GM12878 (cell line): ENCODE data around the gene HTRA3. TPM values are rescaled to one million over a fixed set of nuclear protein-coding genes. Genes with fewer than 3 reads are reported as not detected.

Experiments
- ATAC-seq: fragments of 200-7000 bp; cut with Tn5 transposase; 3 replicates; pipeline ENCODE4 v1.9.1; 2020; ENCODE audit warnings: mild to moderate bottlenecking, moderate library complexity
- BruUV-seq: library from RNA; stranded (reverse); fragments of 400-500 nt; replicated peaks from 2 replicates; lab custom pipeline; 2021; lab: Mats Ljungman, UMichigan
- CTCF ChIA-PET: fragments of 300-600 bp; sonication (Branson Sonifier 250); formaldehyde crosslinking; extraction: SDS; loops from one replicate; lab custom pipeline; 2021; ENCODE audit warnings: inconsistent platforms; lab: Yijun Ruan, JAX
- POLR2A ChIA-PET: fragments of 350-600 bp; formaldehyde crosslinking; extraction: SDS; loops from one replicate; lab custom pipeline; 2021; ENCODE audit warnings: inconsistent platforms; lab: Charles Lee
- RAD21 ChIA-PET: fragments of 300-600 bp; sonication (Branson Sonifier 250); formaldehyde crosslinking; loops from one replicate; lab custom pipeline; 2023; ENCODE audit warnings: antibody characterized with exemption; ENCODE audit not compliant: unreplicated experiment; lab: Charles Lee
- SMC1A ChIA-PET: fragments of 300-600 bp; sonication (Branson Sonifier 250); formaldehyde crosslinking; loops from one replicate; lab custom pipeline; 2023; ENCODE audit not compliant: unreplicated experiment, uncharacterized antibody; lab: Charles Lee
- DNase-seq: peaks from one replicate; pipeline ENCODE4 v3.0.0-alpha.2; 2011; ENCODE audit warnings: low read depth, low spot score
- FAIRE-seq: peaks from 3 replicates; lab custom pipeline; 2011; peaks lifted over from hg19 to GRCh38; lab: Jason Lieb, UNC
- H2AFZ ChIP-seq: 2 replicates; pipeline ENCODE4 v1.6.0; 2011; ENCODE audit warnings: low read depth, low read length, control low read depth; ENCODE audit not compliant: control insufficient read depth
- H3K27ac ChIP-seq: 2 replicates; pipeline ENCODE4 v1.5.1; 2011; ENCODE audit warnings: control low read depth; ENCODE audit not compliant: control insufficient read depth, insufficient read depth
- H3K27me3 ChIP-seq, 2 experiments: replicated peaks in 1 of 2; 2 replicates each; pipeline versions ENCODE4 v1.6.0 to v1.6.1; 2011; ENCODE audit warnings: low read length in 1 of 2; ENCODE audit not compliant: control insufficient read depth in 2 of 2, insufficient read depth in 2 of 2
- H3K36me3 ChIP-seq, 2 experiments: 2 replicates each; pipeline ENCODE4 v1.5.1; 2011; ENCODE audit warnings: low read length in 1 of 2; ENCODE audit not compliant: control insufficient read depth in 2 of 2, insufficient read depth in 2 of 2
- H3K4me1 ChIP-seq: 2 replicates; pipeline ENCODE4 v1.6.1; 2011; ENCODE audit warnings: mild to moderate bottlenecking, low read length, moderate library complexity, mixed read lengths; ENCODE audit not compliant: control insufficient read depth, insufficient read depth
- H3K4me2 ChIP-seq: 2 replicates; pipeline ENCODE4 v1.6.0; 2011; ENCODE audit warnings: control low read depth; ENCODE audit not compliant: control insufficient read depth, insufficient read depth
- H3K4me3 ChIP-seq: fragments of 200-600 bp; sonication (generic); 2 replicates; pipeline ENCODE4 v1.5.1; 2016
- H3K79me2 ChIP-seq: 2 replicates; pipeline ENCODE4 v1.6.0; 2011; ENCODE audit warnings: low read length; ENCODE audit not compliant: control insufficient read depth, insufficient read depth
- H3K9ac ChIP-seq: 2 replicates; pipeline ENCODE4 v1.8.0; 2011; ENCODE audit warnings: low read length, control low read depth, mixed read lengths; ENCODE audit not compliant: control insufficient read depth, insufficient read depth
- H3K9me3 ChIP-seq: replicated peaks from 3 replicates; pipeline ENCODE4 v1.5.1; 2011; ENCODE audit warnings: mild to moderate bottlenecking, low read length; ENCODE audit not compliant: control insufficient read depth, insufficient read depth
- H4K20me1 ChIP-seq: 2 replicates; pipeline ENCODE4 v1.6.0; 2011; ENCODE audit not compliant: control insufficient read depth, insufficient read depth
- BMI1 ChIP-seq: fragments of 450-650 bp; IDR thresholded peaks from 2 replicates; pipeline ENCODE4 v1.6.1; 2016; ENCODE audit warnings: mild to moderate bottlenecking, moderate library complexity, borderline replicate concordance
- NFYB ChIP-seq: IDR thresholded peaks from 2 replicates; pipeline ENCODE4 v1.6.1; 2011; ENCODE audit warnings: low read depth, mild to moderate bottlenecking, low read length, improper control_type of control experiment, moderate library complexity; ENCODE audit not compliant: insufficient read depth
- RAD51 ChIP-seq: fragments of 450-650 bp; IDR thresholded peaks from 2 replicates; pipeline ENCODE4 v1.6.1; 2016; ENCODE audit warnings: moderate library complexity, mild to moderate bottlenecking, inconsistent platforms
- RCOR1 ChIP-seq: conservative IDR thresholded peaks from 2 replicates; pipeline ENCODE4 v1.6.1; 2012; ENCODE audit warnings: low read depth, low read length, improper control_type of control experiment
- SREBF2 ChIP-seq: IDR thresholded peaks from 2 replicates; pipeline ENCODE4 v1.6.1; 2012; ENCODE audit warnings: mild to moderate bottlenecking, low read length
- SUPT20H ChIP-seq: IDR thresholded peaks from 2 replicates; pipeline ENCODE4 v1.6.1; 2011; ENCODE audit warnings: low read depth, mild to moderate bottlenecking, low read length, moderate library complexity, borderline replicate concordance; ENCODE audit not compliant: control insufficient read depth
- WRNIP1 ChIP-seq: IDR thresholded peaks from 2 replicates; pipeline ENCODE4 v1.6.1; 2011; ENCODE audit warnings: low read depth, low read length, improper control_type of control experiment, borderline replicate concordance
- ZBED1 ChIP-seq: IDR thresholded peaks from 2 replicates; pipeline ENCODE4 v1.6.1; 2016; ENCODE audit warnings: borderline replicate concordance
- ZNF217 ChIP-seq: fragments of 450-650 bp; IDR thresholded peaks from 2 replicates; pipeline ENCODE4 v1.6.1; 2017; ENCODE audit warnings: antibody characterized with exemption, mild to moderate bottlenecking
- whole genome bisulfite sequencing: methylation state at CpG from one replicate; pipeline ENCODE4 v1.1.6; 2016; ENCODE audit warnings: low lambda C conversion rate; ENCODE audit not compliant: insufficient replicate concordance, insufficient coverage; ENCODE audit errors: missing lambda C conversion rate; 5-methylcytosine and 5-hydroxymethylcytosine counted together
- in situ Hi-C: fragments of 300-500 bp; cut with MboI; formaldehyde crosslinking; loops from 9 replicates; pipeline ENCODE4 v1.14.3; 2018; ENCODE audit warnings: mixed read lengths
- intact Hi-C: fragments of 100-400 bp; cut with micrococcal nuclease; formaldehyde crosslinking; loops from one replicate; pipeline ENCODE4 v1.14.2; 2022; ENCODE audit not compliant: unreplicated experiment
- polyA plus RNA-seq, 11 experiments: library from polyadenylated mRNA; depleted of rRNA in 4 of 11; unstranded in 6 of 11; stranded (reverse) in 5 of 11; fragments of >200 nt; fragmentation: Nextera tagmentation in 4 of 11; fragmentation: Illumina TruSeq in 1 of 11; extraction: Ambion mirVana in 4 of 11; extraction: Trizol in 1 of 11; gene quantifications; 1 replicate in 1 of 11; 2 replicates in 10 of 11; pipeline versions ENCODE4 v1.2.1 to v1.2.3, GENCODE V29; 2011 to 2016; ENCODE audit warnings: inconsistent platforms in 2 of 11, missing spikeins in 2 of 11, low read depth in 1 of 11
- total RNA-seq, 4 experiments: library from RNA; depleted of rRNA in 3 of 4; stranded (reverse); fragments of >200 nt in 3 of 4; fragmentation: Illumina TruSeq in 1 of 4; extraction: Trizol in 1 of 4; gene quantifications; 2 replicates each; pipeline versions ENCODE4 v1.2.1 to v1.2.3, GENCODE V29; 2013 to 2021
- TF ChIP-seq, protein P1 (sequence below): fragments of 450-650 bp; IDR thresholded peaks from 2 replicates; pipeline ENCODE4 v1.6.1; 2017; ENCODE audit warnings: borderline replicate concordance
- TF ChIP-seq, protein P2 (sequence below): IDR thresholded peaks from 2 replicates; pipeline ENCODE4 v1.6.1; 2012; ENCODE audit warnings: low read length, inconsistent platforms

The HTRA3 gene
- total and polyA plus RNA-seq, 10 of the 15 experiments (the other 5 are each of a cell fraction or from before 2014, with no cell fraction given) = 0.04 to 1.2 (median 0.08) TPM; not detected in 7

DNA sequence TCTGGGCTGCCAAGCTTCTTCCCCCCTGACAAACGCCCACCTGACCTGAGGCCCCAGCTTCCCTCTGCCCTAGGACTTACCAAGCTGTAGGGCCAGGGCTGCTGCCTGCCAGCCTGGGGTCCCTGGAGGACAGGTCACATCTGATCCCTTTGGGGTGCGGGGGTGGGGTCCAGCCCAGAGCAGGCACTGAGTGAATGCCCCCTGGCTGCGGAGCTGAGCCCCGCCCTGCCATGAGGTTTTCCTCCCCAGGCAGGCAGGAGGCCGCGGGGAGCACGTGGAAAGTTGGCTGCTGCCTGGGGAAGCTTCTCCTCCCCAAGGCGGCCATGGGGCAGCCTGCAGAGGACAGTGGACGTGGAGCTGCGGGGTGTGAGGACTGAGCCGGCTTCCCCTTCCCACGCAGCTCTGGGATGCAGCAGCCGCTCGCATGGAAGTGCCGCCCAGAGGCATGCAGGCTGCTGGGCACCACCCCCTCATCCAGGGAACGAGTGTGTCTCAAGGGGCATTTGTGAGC, 37.0 kb downstream of the HTRA3 start:
- CTCF ChIA-PET = no interaction called here
- POLR2A ChIA-PET = no interaction called here
- H3K79me2 ChIP-seq = no peaks in the 10 kb centered on the region
- SMC1A ChIA-PET = no interaction called here
- FAIRE-seq (no peak), DNase-seq (no peak)
- RAD21 ChIA-PET = no interaction called here
- H3K4me3 ChIP-seq = no peak overlapping the region
- 31% methylated on average over 14 of the region's 16 CpGs for WGBS
- H3K27ac ChIP-seq = no peak overlapping the region
- no TSS peak for BruUV-seq
- no peaks in the 10 kb centered on the region for H4K20me1 ChIP-seq
- no peak overlapping the region for H3K9ac ChIP-seq
- H3K27me3 ChIP-seq = no peaks in the 10 kb centered on the region; a peak in 1 of 4 replicates
- in situ Hi-C loops = no loop called here
- TF ChIP-seq, protein P1, sequence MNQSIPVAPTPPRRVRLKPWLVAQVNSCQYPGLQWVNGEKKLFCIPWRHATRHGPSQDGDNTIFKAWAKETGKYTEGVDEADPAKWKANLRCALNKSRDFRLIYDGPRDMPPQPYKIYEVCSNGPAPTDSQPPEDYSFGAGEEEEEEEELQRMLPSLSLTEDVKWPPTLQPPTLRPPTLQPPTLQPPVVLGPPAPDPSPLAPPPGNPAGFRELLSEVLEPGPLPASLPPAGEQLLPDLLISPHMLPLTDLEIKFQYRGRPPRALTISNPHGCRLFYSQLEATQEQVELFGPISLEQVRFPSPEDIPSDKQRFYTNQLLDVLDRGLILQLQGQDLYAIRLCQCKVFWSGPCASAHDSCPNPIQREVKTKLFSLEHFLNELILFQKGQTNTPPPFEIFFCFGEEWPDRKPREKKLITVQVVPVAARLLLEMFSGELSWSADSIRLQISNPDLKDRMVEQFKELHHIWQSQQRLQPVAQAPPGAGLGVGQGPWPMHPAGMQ = no peak
- TF ChIP-seq, protein P2, sequence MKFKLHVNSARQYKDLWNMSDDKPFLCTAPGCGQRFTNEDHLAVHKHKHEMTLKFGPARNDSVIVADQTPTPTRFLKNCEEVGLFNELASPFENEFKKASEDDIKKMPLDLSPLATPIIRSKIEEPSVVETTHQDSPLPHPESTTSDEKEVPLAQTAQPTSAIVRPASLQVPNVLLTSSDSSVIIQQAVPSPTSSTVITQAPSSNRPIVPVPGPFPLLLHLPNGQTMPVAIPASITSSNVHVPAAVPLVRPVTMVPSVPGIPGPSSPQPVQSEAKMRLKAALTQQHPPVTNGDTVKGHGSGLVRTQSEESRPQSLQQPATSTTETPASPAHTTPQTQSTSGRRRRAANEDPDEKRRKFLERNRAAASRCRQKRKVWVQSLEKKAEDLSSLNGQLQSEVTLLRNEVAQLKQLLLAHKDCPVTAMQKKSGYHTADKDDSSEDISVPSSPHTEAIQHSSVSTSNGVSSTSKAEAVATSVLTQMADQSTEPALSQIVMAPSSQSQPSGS = no peak
- TF ChIP-seq NFYB (no peak), BMI1 (no peak), WRNIP1 (no peak), ZBED1 (no peak), RCOR1 (no peak), SREBF2 (no peak), SUPT20H (no peak), RAD51 (no peak), ZNF217 (no peak)
- TF ChIP-seq, all 136 proteins: peak for 0
- Histone ChIP-seq H3K4me1 (no peaks in the 10 kb centered on the region), H3K4me2 (no peak overlapping the region), H3K9me3 (no peaks in the 10 kb centered on the region), H3K36me3 (no peaks in the 10 kb centered on the region), H2AFZ (no peak overlapping the region)
- intact Hi-C loops = no loop called here
- no peak for ATAC-seq
